Mesothelial cell of epicardium (in vitro differentiated cells): ENCODE measurements around the gene LDLRAD4. TPM values are rescaled to one million over a fixed set of nuclear protein-coding genes. Genes with fewer than 3 reads are reported as not detected.

Source experiments
- DNase-seq, 2 experiments: peaks; one replicate each; pipeline ENCODE4 v3.0.0; 2021; ENCODE audit warnings: low spot score in 2 of 2; ENCODE audit not compliant: unreplicated experiment in 2 of 2
- H3K27ac Mint-ChIP-seq: 2 replicates; pipeline ENCODE4 v1.8.0; 2021; ENCODE audit warnings: mixed read lengths
- H3K27me3 Mint-ChIP-seq: 2 replicates; pipeline ENCODE4 v1.8.0; 2021; ENCODE audit warnings: low read depth, mixed read lengths
- H3K36me3 Mint-ChIP-seq: 2 replicates; pipeline ENCODE4 v1.8.0; 2021; ENCODE audit warnings: mixed read lengths
- H3K4me1 Mint-ChIP-seq: 2 replicates; pipeline ENCODE4 v1.8.0; 2021; ENCODE audit warnings: mixed read lengths
- H3K4me3 Mint-ChIP-seq: 2 replicates; pipeline ENCODE4 v1.8.0; 2021; ENCODE audit warnings: mild to moderate bottlenecking, moderate library complexity, mixed read lengths
- H3K9me3 Mint-ChIP-seq: 2 replicates; pipeline ENCODE4 v1.8.0; 2021; ENCODE audit warnings: mixed read lengths
- total RNA-seq: library from RNA; stranded (reverse); gene quantifications from 3 replicates; pipeline ENCODE4 v1.2.1, GENCODE V29; 2021
- TF ChIP-seq, protein P1 (sequence below): fragments of 200-600 bp; sonication (generic); IDR thresholded peaks from one replicate; pipeline ENCODE4 v1.5.0; 2021; ENCODE audit warnings: antibody characterized with exemption; ENCODE audit not compliant: unreplicated experiment

The LDLRAD4 gene
- total RNA-seq, 1 donor from 2014 or later = 29.7 TPM

DNA sequence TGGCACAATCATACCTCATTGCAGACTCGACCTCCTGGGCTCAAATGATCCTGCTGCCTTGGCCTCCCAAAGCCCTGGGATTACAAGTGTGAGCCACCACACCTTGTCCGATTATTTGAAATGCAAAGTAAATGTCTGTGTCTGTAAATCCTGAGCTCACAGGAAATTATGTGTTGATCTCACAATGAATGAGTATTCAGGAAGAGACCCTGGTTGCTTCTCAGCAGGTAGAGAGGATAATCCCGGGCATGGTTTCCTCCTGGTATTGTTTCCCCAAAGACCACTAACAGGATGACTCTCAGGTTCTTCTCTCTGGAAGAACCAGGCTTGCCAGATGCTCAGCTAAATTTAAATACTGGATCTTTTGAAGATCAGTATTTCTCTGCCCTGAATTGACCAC lies 147.6 kb downstream of the LDLRAD4 start:
- no peak for DNase-seq
- H3K27ac Mint-ChIP-seq = no peak overlapping the region
- no peaks in the 10 kb centered on the region for H3K9me3 Mint-ChIP-seq
- no peaks in the 10 kb centered on the region for H3K36me3 Mint-ChIP-seq
- H3K4me1 Mint-ChIP-seq = no peaks in the 10 kb centered on the region
- TF ChIP-seq, protein P1, sequence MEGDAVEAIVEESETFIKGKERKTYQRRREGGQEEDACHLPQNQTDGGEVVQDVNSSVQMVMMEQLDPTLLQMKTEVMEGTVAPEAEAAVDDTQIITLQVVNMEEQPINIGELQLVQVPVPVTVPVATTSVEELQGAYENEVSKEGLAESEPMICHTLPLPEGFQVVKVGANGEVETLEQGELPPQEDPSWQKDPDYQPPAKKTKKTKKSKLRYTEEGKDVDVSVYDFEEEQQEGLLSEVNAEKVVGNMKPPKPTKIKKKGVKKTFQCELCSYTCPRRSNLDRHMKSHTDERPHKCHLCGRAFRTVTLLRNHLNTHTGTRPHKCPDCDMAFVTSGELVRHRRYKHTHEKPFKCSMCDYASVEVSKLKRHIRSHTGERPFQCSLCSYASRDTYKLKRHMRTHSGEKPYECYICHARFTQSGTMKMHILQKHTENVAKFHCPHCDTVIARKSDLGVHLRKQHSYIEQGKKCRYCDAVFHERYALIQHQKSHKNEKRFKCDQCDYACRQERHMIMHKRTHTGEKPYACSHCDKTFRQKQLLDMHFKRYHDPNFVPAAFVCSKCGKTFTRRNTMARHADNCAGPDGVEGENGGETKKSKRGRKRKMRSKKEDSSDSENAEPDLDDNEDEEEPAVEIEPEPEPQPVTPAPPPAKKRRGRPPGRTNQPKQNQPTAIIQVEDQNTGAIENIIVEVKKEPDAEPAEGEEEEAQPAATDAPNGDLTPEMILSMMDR = no peak
- no peaks in the 10 kb centered on the region for H3K27me3 Mint-ChIP-seq
- no peak overlapping the region for H3K4me3 Mint-ChIP-seq

DNA sequence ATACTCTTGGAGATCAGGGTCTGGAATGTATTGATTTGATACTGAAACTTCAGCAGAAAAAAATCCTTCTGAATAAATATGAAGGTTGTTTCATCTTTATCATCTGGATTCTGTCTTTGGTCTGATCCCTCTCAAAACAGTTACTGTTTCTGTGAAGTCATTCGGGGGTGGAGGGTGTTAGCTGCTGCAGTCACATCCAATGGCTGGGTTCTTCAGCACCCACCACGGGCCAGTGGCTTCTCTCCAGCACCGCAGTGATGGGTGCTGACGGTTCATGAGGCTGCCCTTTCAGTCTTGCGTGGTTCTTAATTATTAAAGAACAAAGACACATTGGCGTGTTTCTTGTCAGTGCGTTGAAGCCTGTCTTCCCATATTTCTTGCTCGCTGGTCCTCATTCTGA lies 148.0 kb downstream of the LDLRAD4 start:
- TF ChIP-seq, protein P1 = no peak
- Mint-ChIP-seq H3K4me1 (no peaks in the 10 kb centered on the region), H3K27me3 (no peaks in the 10 kb centered on the region), H3K4me3 (no peak overlapping the region), H3K27ac (no peak overlapping the region), H3K9me3 (no peaks in the 10 kb centered on the region), H3K36me3 (no peaks in the 10 kb centered on the region)
- no peak for DNase-seq

DNA sequence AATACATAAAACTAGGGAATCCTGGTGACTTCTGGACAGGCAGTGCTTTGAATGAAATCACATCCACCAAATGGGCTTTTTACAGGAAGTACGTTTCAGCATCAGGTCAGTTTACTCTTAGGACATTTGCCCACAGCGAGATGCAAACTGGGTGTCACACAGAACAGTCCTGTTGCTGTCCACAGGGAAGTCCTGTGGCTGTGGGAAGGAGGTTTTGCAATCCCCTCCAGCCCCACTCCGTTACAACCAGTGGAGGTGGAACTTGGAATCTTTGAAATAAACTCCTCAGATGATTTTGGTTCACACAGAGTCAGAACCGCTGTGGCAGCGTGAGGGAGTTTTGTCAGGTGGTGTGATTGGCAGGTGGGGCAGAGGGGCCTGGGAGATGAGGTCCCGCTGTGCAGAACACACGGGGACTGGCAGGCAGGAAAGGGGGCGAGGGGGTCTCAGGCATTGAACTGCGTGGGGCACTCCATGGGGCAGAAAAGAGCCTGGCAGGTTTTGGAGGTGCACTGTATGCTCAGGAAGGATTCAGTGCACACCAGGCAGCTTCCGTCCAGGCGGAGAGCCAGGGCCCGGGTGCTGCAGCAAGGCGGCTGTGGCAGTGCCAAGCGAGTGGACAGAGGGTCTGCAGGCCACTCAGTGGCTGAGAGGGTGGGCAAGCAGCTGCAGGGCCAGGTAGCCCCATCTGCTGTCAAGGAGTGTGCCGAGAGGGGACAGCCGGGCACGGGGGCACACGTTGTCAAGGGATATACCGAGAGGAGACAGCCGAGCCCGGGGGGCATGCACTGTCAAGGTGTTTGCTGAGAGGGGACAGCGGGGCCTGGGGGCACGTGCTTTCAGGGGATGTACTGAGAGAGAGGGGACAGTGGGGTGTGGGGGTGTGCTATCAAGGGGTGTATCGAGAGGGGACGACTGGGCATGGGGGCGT lies 148.7 kb downstream of the LDLRAD4 start:
- no peak for DNase-seq
- Mint-ChIP-seq H3K4me3 (no peak overlapping the region), H3K9me3 (no peaks in the 10 kb centered on the region), H3K36me3 (no peaks in the 10 kb centered on the region), H3K4me1 (peaks cover 3% of the 10 kb centered on the region), H3K27me3 (no peaks in the 10 kb centered on the region), H3K27ac (no peak overlapping the region)
- TF ChIP-seq, protein P1 = no peak

DNA sequence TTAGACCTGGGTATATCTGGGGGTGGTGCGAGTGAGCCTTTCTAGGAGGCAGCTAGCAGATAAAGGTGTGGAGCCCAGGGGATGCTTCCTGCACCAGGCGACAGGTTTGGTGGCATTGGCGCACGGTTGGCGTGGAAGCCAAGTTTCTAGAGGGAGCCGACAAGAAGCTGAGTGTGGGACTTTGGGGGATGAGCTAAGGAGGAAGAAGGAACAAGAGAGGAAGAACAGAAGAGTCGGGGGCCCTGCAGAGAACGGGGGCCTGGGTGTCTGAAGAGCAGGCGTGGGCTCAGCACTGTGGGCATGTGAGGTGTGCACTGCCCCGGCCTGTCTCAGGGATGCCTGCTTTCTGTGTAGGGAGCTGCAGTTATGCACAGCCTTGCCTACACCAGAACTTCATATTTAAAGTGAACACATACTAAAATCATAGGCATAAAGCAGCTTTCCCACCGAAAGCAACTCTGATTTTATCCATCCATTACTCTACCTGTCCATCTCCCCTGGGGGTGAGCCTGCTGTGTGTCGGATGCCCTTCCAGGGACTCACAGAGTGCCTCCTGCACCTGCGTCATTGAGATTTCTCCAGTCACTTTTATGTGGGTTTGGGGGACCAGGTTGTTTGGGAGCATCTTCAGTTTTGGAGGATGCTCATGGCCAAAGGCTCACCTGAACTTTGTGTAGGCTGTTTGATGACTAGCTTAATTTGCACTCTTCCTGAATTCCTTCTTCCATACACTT lies 149.7 kb downstream of the LDLRAD4 start:
- Mint-ChIP-seq H3K9me3 (no peaks in the 10 kb centered on the region), H3K36me3 (no peaks in the 10 kb centered on the region), H3K27me3 (no peaks in the 10 kb centered on the region), H3K27ac (no peak overlapping the region), H3K4me1 (peaks cover 3% of the 10 kb centered on the region), H3K4me3 (no peak overlapping the region)
- DNase-seq = no peak
- TF ChIP-seq, protein P1 = no peak

DNA sequence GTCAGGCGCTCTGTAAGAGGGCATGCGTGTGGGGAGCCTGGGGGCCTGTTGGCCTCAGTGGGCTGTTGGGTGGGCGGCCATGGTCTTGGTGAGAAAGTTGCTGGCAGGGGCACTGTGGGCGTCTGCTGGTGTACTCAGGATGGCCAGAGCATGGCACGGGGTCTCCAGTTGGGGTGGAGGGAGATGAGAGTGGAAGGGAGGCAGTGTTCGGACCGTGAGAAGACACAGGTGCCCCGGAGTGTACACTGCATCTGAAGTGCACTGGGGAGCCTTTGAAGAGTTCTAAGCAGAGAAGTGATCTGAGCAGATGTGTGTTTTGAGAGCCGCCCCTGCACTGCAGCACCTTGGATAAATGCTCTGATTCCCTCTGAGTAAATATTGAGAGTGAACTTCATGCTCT lies 150.8 kb downstream of the LDLRAD4 start:
- DNase-seq = no peak
- TF ChIP-seq, protein P1 = no peak
- Mint-ChIP-seq H3K9me3 (no peaks in the 10 kb centered on the region), H3K4me3 (no peak overlapping the region), H3K27ac (no peak overlapping the region), H3K4me1 (peaks cover 3% of the 10 kb centered on the region), H3K27me3 (no peaks in the 10 kb centered on the region), H3K36me3 (no peaks in the 10 kb centered on the region)
